ENCODE measurements around the gene FIS1.

DNA sequence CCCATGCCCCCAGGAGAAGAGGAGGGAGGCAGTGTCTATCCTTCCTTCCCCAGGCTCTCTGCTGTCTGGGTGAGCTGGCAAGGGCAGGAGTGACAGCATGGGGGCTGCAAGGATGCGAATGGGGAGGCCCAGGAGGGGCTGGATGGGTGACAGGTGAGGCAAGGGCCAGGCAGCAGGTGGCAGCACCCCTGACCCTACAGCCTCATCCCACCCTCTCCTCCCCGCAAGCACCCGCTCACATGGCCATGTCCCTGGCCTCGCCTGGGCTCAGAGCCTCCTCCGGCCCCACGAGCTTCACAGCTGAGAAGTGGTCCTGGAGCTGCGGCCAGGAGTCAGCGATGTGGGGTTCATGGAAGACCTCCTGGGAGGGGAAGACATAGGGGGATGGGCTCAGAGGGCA lies 32.9 kb downstream of the FIS1 start:
- TF ChIP-seq, protein P1, sequence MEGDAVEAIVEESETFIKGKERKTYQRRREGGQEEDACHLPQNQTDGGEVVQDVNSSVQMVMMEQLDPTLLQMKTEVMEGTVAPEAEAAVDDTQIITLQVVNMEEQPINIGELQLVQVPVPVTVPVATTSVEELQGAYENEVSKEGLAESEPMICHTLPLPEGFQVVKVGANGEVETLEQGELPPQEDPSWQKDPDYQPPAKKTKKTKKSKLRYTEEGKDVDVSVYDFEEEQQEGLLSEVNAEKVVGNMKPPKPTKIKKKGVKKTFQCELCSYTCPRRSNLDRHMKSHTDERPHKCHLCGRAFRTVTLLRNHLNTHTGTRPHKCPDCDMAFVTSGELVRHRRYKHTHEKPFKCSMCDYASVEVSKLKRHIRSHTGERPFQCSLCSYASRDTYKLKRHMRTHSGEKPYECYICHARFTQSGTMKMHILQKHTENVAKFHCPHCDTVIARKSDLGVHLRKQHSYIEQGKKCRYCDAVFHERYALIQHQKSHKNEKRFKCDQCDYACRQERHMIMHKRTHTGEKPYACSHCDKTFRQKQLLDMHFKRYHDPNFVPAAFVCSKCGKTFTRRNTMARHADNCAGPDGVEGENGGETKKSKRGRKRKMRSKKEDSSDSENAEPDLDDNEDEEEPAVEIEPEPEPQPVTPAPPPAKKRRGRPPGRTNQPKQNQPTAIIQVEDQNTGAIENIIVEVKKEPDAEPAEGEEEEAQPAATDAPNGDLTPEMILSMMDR (IDR thresholded peaks at IDR 0.05): no peak
- TF ChIP-seq POLR2A (IDR thresholded peaks at IDR 0.05): no peak
